HG03575 (cell line): ENCODE results near the gene MESP2.

Source experiments
- ATAC-seq: cut with Tn5 transposase; IDR thresholded peaks from one replicate; pipeline ENCODE4 v1.9.1; 2021; ENCODE audit not compliant: unreplicated experiment, insufficient number of reproducible peaks, low FRiP score; ENCODE audit errors: extremely low read depth

Gene MESP2

GRCh38 chr15:89753855-89754254 lies 22.3 kb upstream of the MESP2 start:
- ATAC-seq, result no peak

- ATAC-seq, result no peak
These were observed 21.6 kb upstream of the MESP2 start for GRCh38 chr15:89754361-89755154.

GRCh38 chr15:89755701-89756100 lies 20.4 kb upstream of the MESP2 start:
- ATAC-seq, result no peak

- no peak for ATAC-seq
These were observed 19.2 kb upstream of the MESP2 start for GRCh38 chr15:89756897-89757296.

GRCh38 chr15:89758283-89758682 lies 17.8 kb upstream of the MESP2 start:
- no peak for ATAC-seq

- ATAC-seq, result no peak
These were observed 17.2 kb upstream of the MESP2 start for GRCh38 chr15:89758981-89759380.

- no peak for ATAC-seq
These were observed 16.3 kb upstream of the MESP2 start for GRCh38 chr15:89759835-89760234.

GRCh38 chr15:89760303-89761008 lies 15.7 kb upstream of the MESP2 start:
- no peak for ATAC-seq

DNA sequence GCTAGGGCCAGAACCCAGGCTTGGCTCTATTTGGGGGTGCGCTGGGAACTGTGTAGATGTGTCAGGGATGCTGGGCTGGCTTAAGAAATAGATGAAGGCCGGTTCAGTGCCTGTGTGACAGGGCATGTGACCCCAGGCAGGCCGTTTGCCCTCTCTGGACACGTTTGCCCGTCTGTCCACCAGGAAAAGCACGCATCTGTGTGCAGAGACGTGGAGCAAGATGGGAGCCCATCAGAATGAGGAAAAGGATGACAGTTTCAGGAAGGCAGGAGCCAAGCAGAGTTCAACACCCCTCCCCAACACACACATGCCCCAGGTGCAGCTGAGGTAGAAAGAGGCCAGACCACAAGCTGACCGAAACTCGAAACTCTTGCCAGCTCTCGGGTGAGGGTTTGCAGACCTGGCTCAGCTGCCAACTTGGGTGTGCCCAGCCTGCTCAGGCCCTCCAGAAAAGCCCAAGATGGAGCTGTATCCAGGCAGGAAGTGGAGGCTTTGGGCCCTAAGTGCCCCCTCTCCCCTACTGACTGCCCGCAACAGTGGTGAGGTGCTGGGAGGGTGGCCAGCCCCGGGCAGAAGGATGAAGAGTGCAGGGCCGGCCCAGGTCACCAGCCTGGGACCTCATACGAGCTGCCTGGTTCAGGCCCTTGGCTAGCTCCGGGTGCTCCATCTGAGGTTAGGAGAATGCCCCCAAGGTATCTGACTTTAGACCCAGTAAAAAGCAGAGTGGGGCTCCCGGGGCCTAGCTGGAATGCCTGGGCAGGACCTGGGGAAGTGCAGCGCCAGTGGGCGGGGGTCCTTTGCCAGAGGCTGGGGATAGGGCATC lies 14.9 kb upstream of the MESP2 start:
- ATAC-seq, result no peak

DNA sequence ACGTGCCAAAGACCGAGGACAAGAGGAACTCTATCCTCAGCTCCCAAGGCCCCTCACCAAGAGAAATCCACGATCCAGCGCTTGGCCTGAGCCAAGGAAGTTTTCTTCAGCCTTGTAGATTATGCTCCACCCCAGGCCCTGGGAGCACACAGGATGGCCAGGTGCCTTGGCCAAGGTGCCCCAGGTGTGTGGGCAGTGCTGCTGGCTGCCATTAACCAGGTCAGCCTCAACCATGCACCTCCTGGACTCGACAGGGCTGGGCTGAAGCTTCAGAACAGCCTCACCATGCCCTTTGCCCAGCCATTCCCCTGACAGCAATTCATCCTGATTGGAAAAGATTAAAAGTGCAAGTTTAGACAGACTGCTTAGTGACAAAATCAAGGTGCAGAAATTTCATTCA lies 14.2 kb upstream of the MESP2 start:
- ATAC-seq, result no peak

DNA sequence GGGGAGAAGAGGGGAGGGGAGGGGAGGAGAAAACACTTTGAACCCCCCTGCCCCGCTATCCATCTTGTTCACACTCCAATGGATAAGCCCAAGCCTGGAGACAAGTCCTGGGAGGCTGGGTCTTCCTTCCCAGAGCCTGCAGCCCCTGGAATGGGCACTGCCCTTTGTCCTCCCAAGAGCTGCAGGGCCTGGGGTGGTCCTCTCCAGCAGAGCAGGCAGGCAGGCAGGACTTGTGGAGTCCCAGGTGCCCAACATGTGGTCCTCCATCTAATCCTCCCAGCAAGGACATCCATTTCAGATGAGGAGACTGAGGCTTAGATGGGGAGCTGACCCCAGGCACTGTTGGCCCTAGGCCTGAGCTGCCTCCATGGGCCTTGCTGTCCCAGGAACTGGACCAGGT lies 10.4 kb upstream of the MESP2 start:
- no peak for ATAC-seq

DNA sequence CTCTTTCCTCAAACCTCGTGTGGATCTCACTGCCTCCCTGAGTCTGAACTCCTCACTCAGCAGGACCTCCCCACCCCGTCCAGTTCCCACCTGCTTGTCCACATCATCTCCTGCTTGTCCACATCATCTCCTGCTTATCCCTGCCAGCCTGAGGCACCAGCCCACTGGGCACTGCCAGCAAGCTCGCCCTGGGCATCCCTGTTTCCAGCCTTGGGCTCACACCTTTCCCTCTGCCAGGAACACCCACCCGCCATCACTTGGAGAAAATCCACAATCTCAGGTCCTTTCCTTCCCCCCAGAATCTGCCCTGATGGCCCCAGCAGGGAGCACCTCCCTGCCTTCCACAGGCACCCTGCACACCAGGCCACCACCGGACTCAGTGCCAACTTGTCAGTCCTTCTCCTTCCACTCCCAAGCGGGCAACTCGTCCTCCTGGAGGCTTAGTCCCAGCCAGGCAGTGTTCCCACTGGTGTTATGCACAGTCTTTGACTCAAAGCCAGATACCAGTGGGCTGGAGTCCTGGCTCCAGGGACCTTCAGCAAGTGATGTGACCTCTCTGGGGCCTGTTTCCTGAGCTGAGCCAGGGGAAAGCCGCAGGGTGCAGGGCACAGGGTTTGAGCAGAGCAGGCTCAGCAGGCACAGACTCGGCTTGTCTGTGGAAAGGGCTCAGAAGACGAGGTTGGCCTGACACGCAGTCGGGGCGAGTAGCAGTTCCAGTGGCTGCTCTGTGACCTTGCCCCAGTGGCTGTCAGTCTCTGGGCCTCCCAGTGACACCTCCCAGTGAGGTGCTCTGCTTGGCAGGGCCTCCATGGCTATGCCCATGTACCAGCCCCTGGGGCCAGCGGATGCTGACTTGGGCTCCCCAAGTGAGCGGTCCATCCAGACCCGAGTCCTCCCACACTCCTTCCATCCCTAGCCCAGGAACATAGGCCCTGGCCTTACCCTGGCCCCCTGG lies 9.5 kb upstream of the MESP2 start:
- ATAC-seq, result no peak

DNA sequence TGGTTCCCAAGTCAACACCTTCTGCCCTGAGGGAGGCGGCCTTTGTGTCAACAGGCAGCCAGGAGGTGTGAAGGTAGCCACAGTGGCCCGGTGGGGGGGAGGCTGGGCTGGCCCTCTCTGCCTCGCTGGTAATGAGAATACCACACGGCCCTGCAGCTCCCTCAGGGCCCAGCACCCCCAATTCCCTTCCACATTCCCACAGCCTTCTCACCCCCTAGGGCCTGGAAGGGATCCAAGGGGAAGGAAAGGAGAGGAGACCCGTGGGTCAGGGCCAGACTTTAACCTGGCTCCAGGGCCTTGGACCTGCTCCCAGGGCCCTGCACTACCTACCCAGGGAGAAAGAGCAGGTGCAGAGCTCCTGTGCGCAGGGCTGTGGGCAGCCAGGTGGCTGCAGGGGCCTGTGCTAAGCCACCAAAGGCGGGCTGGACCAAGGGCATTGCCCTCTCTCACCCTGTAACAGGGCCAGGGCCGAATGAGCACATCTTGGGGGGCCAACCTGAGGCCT lies 8.7 kb upstream of the MESP2 start:
- ATAC-seq, result no peak

- ATAC-seq, result no peak
These were observed 8.0 kb upstream of the MESP2 start for GRCh38 chr15:89768071-89768500.

DNA sequence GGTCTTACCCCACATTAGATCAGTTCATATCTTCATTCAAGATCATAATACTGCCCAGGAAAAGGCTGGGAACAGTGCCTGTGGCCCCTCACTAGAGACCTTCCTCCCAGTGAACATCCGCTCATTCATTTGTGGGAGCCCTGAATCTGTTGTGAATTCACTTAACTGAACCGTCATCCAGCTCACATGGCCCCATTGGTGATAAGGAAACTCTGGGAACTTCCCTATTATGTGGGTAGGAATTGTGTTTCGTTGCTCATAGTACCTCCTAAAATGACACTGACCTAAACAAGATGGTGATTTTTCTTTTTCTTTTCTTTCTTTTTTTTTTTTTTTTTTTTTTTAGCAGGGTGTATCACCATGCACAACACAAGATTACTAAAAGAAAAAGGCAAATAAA lies 6.8 kb upstream of the MESP2 start:
- ATAC-seq, result no peak

DNA sequence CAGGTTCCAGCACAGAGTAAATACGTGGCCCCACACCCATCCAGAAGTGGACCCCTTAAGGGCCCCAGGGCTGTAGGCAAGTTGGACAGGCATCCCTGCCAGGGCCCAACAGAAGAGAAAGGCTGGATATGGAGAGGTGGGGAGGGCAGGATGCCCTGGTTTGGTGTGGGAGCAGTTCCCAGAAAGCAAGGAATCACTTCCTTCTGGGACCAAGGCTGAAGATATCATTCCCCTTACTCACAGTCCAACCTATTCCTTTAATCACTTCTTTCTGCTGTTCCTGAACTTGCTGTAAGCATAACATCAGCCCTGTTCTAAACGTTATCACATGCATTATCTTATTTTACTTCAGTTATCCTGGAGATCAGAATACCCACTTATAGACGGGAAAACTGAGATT lies 6.1 kb upstream of the MESP2 start:
- no peak for ATAC-seq

DNA sequence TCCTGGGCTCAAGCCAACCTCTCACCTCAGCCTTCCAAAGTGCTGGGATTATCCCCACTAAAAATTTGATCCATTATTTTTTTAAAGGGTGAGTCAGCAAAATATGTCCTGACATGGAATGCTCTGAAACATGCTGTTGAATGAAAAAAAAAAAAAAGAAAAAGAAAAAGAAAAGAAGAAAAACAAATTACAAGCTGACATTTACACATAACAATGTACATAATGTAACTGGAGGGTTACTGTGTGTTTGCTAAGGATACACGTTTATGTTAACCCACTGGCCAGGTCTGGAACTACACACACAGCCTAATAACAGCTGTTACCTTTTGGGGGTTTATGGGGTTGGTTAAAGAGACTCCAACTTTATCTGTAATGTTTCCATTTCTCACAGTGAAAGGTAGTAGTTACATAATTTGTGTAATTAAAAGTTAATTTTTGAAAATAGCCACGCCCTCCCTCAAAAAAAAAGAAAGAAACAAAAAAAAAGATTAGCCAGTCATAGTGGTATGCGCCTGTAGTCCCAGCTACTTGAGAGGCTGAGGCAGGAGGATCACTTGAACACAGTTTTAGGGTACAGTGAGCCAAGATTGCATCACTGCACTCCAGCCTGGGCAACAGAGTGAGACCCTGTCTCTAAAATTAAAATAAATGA lies 3.1 kb upstream of the MESP2 start:
- no peak for ATAC-seq

- no peak for ATAC-seq
These were observed 1.6 kb upstream of the MESP2 start for GRCh38 chr15:89774492-89774891.
